ENCODE measurements around the gene FAAP20.

FAAP20 gene

GRCh38 chr1:2232255-2232915, 37.8 kb upstream of the FAAP20 start:
- intact Hi-C loops (cut with DNase I; ENCODE audit: low total_unique reads), result loop anchor here (5.0 kb wide), 2 partner anchors 35 to 80 kb away; no protein-coding TSS in a partner anchor
- H3K36me3 ChIP-seq, result no peaks in the 10 kb centered on the region
- no peak for DNase-seq
- H3K4me3 ChIP-seq, result peak overlapping the region; percentile 84 to 88
- H3K9me3 ChIP-seq, result no peaks in the 10 kb centered on the region
- H3K27ac ChIP-seq, result peak overlapping the region; percentile 90 to 94
- H3K27me3 ChIP-seq, result no peaks in the 10 kb centered on the region
- peaks cover 11 to 65% (median 51%) of the 10 kb centered on the region in 4 donors for H3K4me1 ChIP-seq
- TF ChIP-seq, protein P1, sequence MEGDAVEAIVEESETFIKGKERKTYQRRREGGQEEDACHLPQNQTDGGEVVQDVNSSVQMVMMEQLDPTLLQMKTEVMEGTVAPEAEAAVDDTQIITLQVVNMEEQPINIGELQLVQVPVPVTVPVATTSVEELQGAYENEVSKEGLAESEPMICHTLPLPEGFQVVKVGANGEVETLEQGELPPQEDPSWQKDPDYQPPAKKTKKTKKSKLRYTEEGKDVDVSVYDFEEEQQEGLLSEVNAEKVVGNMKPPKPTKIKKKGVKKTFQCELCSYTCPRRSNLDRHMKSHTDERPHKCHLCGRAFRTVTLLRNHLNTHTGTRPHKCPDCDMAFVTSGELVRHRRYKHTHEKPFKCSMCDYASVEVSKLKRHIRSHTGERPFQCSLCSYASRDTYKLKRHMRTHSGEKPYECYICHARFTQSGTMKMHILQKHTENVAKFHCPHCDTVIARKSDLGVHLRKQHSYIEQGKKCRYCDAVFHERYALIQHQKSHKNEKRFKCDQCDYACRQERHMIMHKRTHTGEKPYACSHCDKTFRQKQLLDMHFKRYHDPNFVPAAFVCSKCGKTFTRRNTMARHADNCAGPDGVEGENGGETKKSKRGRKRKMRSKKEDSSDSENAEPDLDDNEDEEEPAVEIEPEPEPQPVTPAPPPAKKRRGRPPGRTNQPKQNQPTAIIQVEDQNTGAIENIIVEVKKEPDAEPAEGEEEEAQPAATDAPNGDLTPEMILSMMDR (IDR thresholded peaks at IDR 0.05), result no peak

GRCh38 chr1:2231532-2232254, 37.1 kb upstream of the FAAP20 start:
- H3K27ac ChIP-seq, result peak overlapping the region; percentile 90 to 94
- no peaks in the 10 kb centered on the region for H3K36me3 ChIP-seq
- TF ChIP-seq, protein P1 (IDR thresholded peaks at IDR 0.05), result no peak
- H3K27me3 ChIP-seq, result no peaks in the 10 kb centered on the region
- intact Hi-C loops (cut with DNase I; ENCODE audit: low total_unique reads), result loop anchor here (5.0 kb wide), 2 partner anchors 34 to 81 kb away; no protein-coding TSS in a partner anchor
- no peaks in the 10 kb centered on the region for H3K9me3 ChIP-seq
- DNase-seq, result peak; percentile 96 to 98
- H3K4me1 ChIP-seq, result peaks cover 11 to 61% (median 47%) of the 10 kb centered on the region in 4 donors
- H3K4me3 ChIP-seq, result peak overlapping the region; percentile 84 to 88

DNA sequence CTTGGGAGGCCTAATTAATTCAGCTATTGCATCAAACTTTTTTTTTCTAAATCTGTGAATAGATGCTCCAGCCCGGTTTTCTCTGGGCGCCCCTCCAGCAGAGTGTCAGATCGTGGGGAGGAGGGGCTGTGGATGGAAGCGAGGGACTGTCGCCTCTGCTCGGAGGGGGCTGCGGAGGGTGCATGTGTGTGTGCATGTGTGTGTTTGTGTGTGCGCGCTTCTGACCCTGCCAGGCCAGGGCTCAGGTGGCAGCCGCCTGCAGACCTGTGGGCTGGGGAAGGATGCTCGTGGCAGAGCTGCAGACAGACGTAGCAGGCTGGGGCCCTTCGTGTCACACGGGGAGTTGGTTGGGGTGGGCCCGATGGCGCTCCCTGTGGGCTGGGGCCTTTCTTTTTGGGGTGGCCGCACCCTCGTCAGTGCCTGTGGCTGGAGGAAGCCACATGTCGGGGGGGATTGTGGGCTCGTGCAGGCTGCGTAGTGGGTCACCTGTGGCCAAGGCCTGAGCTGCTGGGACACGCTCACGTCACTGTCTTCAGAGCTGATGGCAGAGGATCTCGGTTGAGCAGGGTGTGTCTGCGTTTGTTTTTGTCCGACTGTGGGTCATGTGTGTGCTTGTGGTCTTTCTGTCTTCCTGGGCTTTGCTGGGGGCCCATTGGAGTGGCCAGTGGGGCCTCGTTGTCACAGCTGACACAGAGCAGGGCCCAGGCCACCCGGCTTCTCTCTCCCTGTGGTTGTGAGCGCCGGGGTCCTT, 36.4 kb upstream of the FAAP20 start:
- H3K36me3 ChIP-seq, result no peaks in the 10 kb centered on the region
- DNase-seq, result peak; percentile 45 to 82
- H3K9me3 ChIP-seq, result no peaks in the 10 kb centered on the region
- H3K4me1 ChIP-seq, result peaks cover 9 to 61% (median 44%) of the 10 kb centered on the region in 4 donors
- H3K4me3 ChIP-seq, result peak overlapping the region; percentile 84 to 88
- TF ChIP-seq, protein P1 (IDR thresholded peaks at IDR 0.05), result no peak
- H3K27ac ChIP-seq, result peak overlapping the region; percentile 90 to 94
- no peaks in the 10 kb centered on the region for H3K27me3 ChIP-seq
- intact Hi-C loops (cut with DNase I; ENCODE audit: low total_unique reads), result loop anchor here (5.0 kb wide), 2 partner anchors 34 to 81 kb away; no protein-coding TSS in a partner anchor

DNA sequence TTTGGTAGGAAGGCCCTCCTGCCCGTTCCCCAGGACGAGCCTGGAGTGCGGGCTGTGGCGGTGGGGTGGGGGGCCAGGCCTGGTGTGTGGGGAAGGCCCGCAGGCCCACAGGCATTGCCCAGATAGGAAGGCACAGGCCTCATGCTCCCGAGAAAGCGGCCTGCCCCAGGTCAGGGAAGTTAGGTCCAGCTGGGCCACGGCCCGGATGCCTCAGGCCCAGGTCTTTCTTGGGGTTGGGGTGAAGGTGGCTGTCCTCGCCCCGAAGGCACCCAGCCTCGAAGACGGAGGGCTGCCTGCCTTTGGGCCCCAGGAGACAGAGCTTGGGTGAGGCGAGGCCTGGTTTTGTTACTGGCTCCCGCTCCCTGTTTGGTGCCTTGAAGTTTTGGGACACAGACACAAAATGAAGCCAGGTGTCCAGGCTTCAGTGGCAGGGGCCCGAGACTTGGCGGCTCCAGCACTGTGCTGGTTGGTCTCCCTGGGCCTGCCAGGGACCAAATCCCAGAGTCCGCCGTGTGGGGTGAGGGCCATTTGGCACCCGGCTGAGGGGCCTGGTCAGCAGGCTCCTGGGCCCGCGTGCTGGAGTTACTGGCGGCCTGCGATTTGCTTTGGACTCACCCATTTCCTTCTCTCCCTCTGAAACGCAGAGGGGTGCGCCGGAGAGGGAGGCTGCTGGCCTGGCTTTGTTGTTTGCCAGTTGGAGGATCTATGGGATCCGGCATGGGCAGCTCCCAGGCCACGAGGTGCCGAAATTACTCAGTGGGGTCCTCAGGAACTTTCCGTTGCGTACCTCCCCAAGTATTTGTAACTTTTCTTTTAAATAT, 35.5 kb upstream of the FAAP20 start:
- no peaks in the 10 kb centered on the region for H3K36me3 ChIP-seq
- H3K4me1 ChIP-seq, result peaks cover under 1 to 52% (median 36%) of the 10 kb centered on the region in 4 donors
- TF ChIP-seq, protein P1 (IDR thresholded peaks at IDR 0.05), result no peak
- peak overlapping the region; percentile 90 to 94 for H3K27ac ChIP-seq
- H3K9me3 ChIP-seq, result no peaks in the 10 kb centered on the region
- H3K4me3 ChIP-seq, result peak overlapping the region; percentile 84 to 88
- intact Hi-C loops (cut with DNase I; ENCODE audit: low total_unique reads), result loop anchor here (5.0 kb wide), 2 partner anchors 33 to 82 kb away; no protein-coding TSS in a partner anchor
- DNase-seq, result peak; percentile 65 to 87
- H3K27me3 ChIP-seq, result no peaks in the 10 kb centered on the region
